Left ventricle myocardium inferior (tissue), 1 donor: ENCODE measurements around the gene GPATCH11. TPM values are rescaled to one million over a fixed set of nuclear protein-coding genes. Genes with fewer than 3 reads are reported as not detected.

ENCODE experiments used
- DNase-seq: peaks from one replicate; pipeline ENCODE4 v3.0.0-alpha.2; 2020
- H3K27ac ChIP-seq: fragments of 200-600 bp; replicated peaks from 2 replicates; pipeline ENCODE4 v1.8.0; 2021
- H3K27me3 ChIP-seq: fragments of 200-600 bp; 2 replicates; pipeline ENCODE4 v1.8.0; 2021; ENCODE audit warnings: low read depth
- H3K36me3 ChIP-seq: fragments of 200-600 bp; 2 replicates; pipeline ENCODE4 v1.8.0; 2021
- H3K4me1 ChIP-seq: fragments of 200-600 bp; 2 replicates; pipeline ENCODE4 v1.8.0; 2021
- H3K4me3 ChIP-seq: fragments of 200-600 bp; 2 replicates; pipeline ENCODE4 v1.8.0; 2021; ENCODE audit warnings: mild to moderate bottlenecking, moderate library complexity
- H3K9me3 ChIP-seq: fragments of 200-600 bp; replicated peaks from 2 replicates; pipeline ENCODE4 v1.8.0; 2021
- CTCF ChIP-seq: fragments of 200-600 bp; IDR thresholded peaks from 2 replicates; pipeline ENCODE4 v1.8.0; 2021; ENCODE audit warnings: antibody characterized with exemption, mild to moderate bottlenecking, borderline replicate concordance
- intact Hi-C: fragments of 100-400 bp; cut with micrococcal nuclease; formaldehyde crosslinking; loops from one replicate; pipeline ENCODE4 v1.11.0; 2022
- total RNA-seq: library from RNA; stranded (reverse); fragmentation: NEBNext Ultra II Directional; extraction: Animal tissue kit (Norgen Biotek cat#: 25700); gene quantifications from one replicate; pipeline ENCODE4 v1.2.1, GENCODE V29; 2021
- donor health status: DM: no; HTN: yes; CAD: no; lungs with severe emphysema.

The GPATCH11 gene
- total RNA-seq, 1 donor from 2014 or later, result 6.3 TPM

- Histone ChIP-seq H3K4me1 (no peaks in the 10 kb centered on the region), H3K9me3 (no peaks in the 10 kb centered on the region), H3K36me3 (peaks cover 77% of the 10 kb centered on the region), H3K4me3 (no peak overlapping the region), H3K27me3 (no peaks in the 10 kb centered on the region), H3K27ac (no peak overlapping the region)
- no peak for DNase-seq
- no peak for TF ChIP-seq CTCF
- intact Hi-C loops, result no loop called here
These were observed 19.9 kb downstream of the GPATCH11 start for GRCh38 chr2:37104178-37104577.

- intact Hi-C loops, result no loop called here
- H3K27me3 ChIP-seq, result no peaks in the 10 kb centered on the region
- H3K4me3 ChIP-seq, result no peak overlapping the region
- H3K36me3 ChIP-seq, result peaks cover 85% of the 10 kb centered on the region
- H3K27ac ChIP-seq, result no peak overlapping the region
- H3K4me1 ChIP-seq, result no peaks in the 10 kb centered on the region
- no peaks in the 10 kb centered on the region for H3K9me3 ChIP-seq
- no peak for TF ChIP-seq CTCF
- no peak for DNase-seq
These were observed 20.8 kb downstream of the GPATCH11 start for GRCh38 chr2:37105150-37105549.

- no peak for TF ChIP-seq CTCF
- no peaks in the 10 kb centered on the region for H3K27me3 ChIP-seq
- no peak overlapping the region for H3K4me3 ChIP-seq
- no peak for DNase-seq
- no peak overlapping the region for H3K27ac ChIP-seq
- H3K4me1 ChIP-seq, result no peaks in the 10 kb centered on the region
- H3K36me3 ChIP-seq, result peaks cover 87% of the 10 kb centered on the region
- intact Hi-C loops, result no loop called here
- no peaks in the 10 kb centered on the region for H3K9me3 ChIP-seq
These were observed 25.2 kb downstream of the GPATCH11 start for GRCh38 chr2:37109523-37109922.

GRCh38 chr2:37110306-37111212 is 26.2 kb downstream of the GPATCH11 start:
- no peak overlapping the region for H3K27ac ChIP-seq
- H3K27me3 ChIP-seq, result no peaks in the 10 kb centered on the region
- no peak for TF ChIP-seq CTCF
- peaks cover 84% of the 10 kb centered on the region for H3K36me3 ChIP-seq
- no peaks in the 10 kb centered on the region for H3K9me3 ChIP-seq
- no peak overlapping the region for H3K4me3 ChIP-seq
- H3K4me1 ChIP-seq, result no peaks in the 10 kb centered on the region
- intact Hi-C loops, result no loop called here
- DNase-seq, result no peak

- Histone ChIP-seq H3K36me3 (peaks cover 81% of the 10 kb centered on the region), H3K4me1 (no peaks in the 10 kb centered on the region), H3K27ac (no peak overlapping the region), H3K9me3 (no peaks in the 10 kb centered on the region), H3K4me3 (no peak overlapping the region), H3K27me3 (no peaks in the 10 kb centered on the region)
- DNase-seq, result no peak
- no peak for TF ChIP-seq CTCF
- intact Hi-C loops, result no loop called here
These were observed 27.6 kb downstream of the GPATCH11 start for GRCh38 chr2:37111958-37112357.
